Activated CD8-positive, alpha-beta T cell treated with anti-CD3 and anti-CD28 coated beads, Interleukin-2, amount 10 ng/mL, durations not matched to agents 7 days and 5 days (primary cell): ENCODE measurements around the gene DMAC2L. TPM values are rescaled to one million over a fixed set of nuclear protein-coding genes. Genes with fewer than 3 reads are reported as not detected.
"Not testable (repeated sequence)": the region's sequence is repeated elsewhere in the genome, so short reads cannot be mapped to it uniquely, and the experiment has no call there.

Source experiments
- ATAC-seq: fragments of 150-1000 bp; cut with Tn5 transposase; one replicate; pipeline ENCODE4 v1.10.0; 2021; ENCODE audit warnings: moderate library complexity
- CTCF ChIA-PET: fragments of 350-600 bp; sonication (Branson Sonifier 250); formaldehyde crosslinking; loops from one replicate; lab custom pipeline; 2021; ENCODE audit warnings: antibody characterized with exemption; lab: Charles Lee
- POLR2A ChIA-PET: fragments of 350-600 bp; sonication (Branson Sonifier 250); formaldehyde crosslinking; loops from one replicate; lab custom pipeline; 2021; ENCODE audit warnings: antibody characterized with exemption; lab: Charles Lee
- DNase-seq: peaks from one replicate; pipeline ENCODE4 v3.0.0-alpha.2; 2020
- H3K27ac Mint-ChIP-seq: one replicate; pipeline ENCODE4 v1.8.0; 2021; ENCODE audit warnings: mild to moderate bottlenecking, mixed read lengths
- H3K27me3 Mint-ChIP-seq: one replicate; pipeline ENCODE4 v1.8.0; 2021; ENCODE audit warnings: low read depth, mixed read lengths
- H3K36me3 Mint-ChIP-seq: one replicate; pipeline ENCODE4 v1.8.0; 2021; ENCODE audit warnings: low read depth, mixed read lengths
- H3K4me1 Mint-ChIP-seq: one replicate; pipeline ENCODE4 v1.8.0; 2021; ENCODE audit warnings: low read depth, mixed read lengths
- H3K4me3 Mint-ChIP-seq: one replicate; pipeline ENCODE4 v1.8.0; 2021; ENCODE audit warnings: mild to moderate bottlenecking, mixed read lengths
- H3K9me3 Mint-ChIP-seq: one replicate; pipeline ENCODE4 v1.8.0; 2022; ENCODE audit warnings: mixed read lengths; ENCODE audit not compliant: insufficient read depth
- microRNA-seq: library from miRNA; unstranded; fragments of <30 nt; microRNA quantifications from one replicate; pipeline ENCODE4 v1.2.0, GENCODE V29; 2022
- total RNA-seq, 2 experiments: library from RNA; stranded (reverse); gene quantifications; one replicate each; pipeline ENCODE4 v1.2.3, GENCODE V29; 2021

The DMAC2L gene
- total RNA-seq, 2 experiments from 2014 or later, result 14.9 to 18.6 TPM

- Mint-ChIP-seq H3K9me3 (peaks cover 4% of the 10 kb centered on the region), H3K4me3 (peak overlapping the region; percentile 80), H3K27me3 (no peaks in the 10 kb centered on the region), H3K4me1 (peaks cover 38% of the 10 kb centered on the region), H3K36me3 (peaks cover 18% of the 10 kb centered on the region), H3K27ac (peak overlapping the region; percentile 96)
- POLR2A ChIA-PET, result interaction anchor here (0.6 to 3.2 kb wide), 9 partner anchors 11 to 730 kb away, joined by 3 to 25 read pairs (median 3); partner anchors contain the start of genes DMAC2L, L2HGDH and MAP4K5
- CTCF ChIA-PET, result interaction anchor here (0.9 to 6.2 kb wide), 4 partner anchors 20 to 497 kb away, joined by 3 to 29 read pairs (median 3); no protein-coding TSS in a partner anchor
- ATAC-seq, result peak; percentile 92
- peak; percentile 77 for DNase-seq
These were observed 51.6 kb downstream of the DMAC2L start for GRCh38 chr14:50363714-50364111.

- Mint-ChIP-seq H3K27ac (no peak overlapping the region), H3K27me3 (no peaks in the 10 kb centered on the region), H3K4me1 (peaks cover 38% of the 10 kb centered on the region), H3K9me3 (peaks cover 4% of the 10 kb centered on the region), H3K4me3 (no peak overlapping the region), H3K36me3 (peaks cover 14% of the 10 kb centered on the region)
- ATAC-seq, result no peak
- POLR2A ChIA-PET, result interaction anchor here (1.2 to 3.2 kb wide), 3 partner anchors 12 to 167 kb away, joined by 3 to 25 read pairs (median 5); partner anchors contain the start of genes DMAC2L, L2HGDH and MAP4K5
- CTCF ChIA-PET, result interaction anchor here (1.2 to 6.2 kb wide), 3 partner anchors 22 to 47 kb away, joined by 3 to 29 read pairs (median 3); no protein-coding TSS in a partner anchor
- DNase-seq, result no peak
These were observed 52.7 kb downstream of the DMAC2L start for GRCh38 chr14:50364792-50365191.

GRCh38 chr14:50365572-50365971 lies 53.4 kb downstream of the DMAC2L start:
- H3K36me3 Mint-ChIP-seq, result peaks cover 13% of the 10 kb centered on the region
- H3K27ac Mint-ChIP-seq, result peak overlapping the region; percentile 12
- H3K4me1 Mint-ChIP-seq, result peaks cover 38% of the 10 kb centered on the region
- H3K27me3 Mint-ChIP-seq, POLR2A ChIA-PET, ATAC-seq, H3K4me3 Mint-ChIP-seq, H3K9me3 Mint-ChIP-seq, DNase-seq: not testable (repeated sequence)
- CTCF ChIA-PET, result interaction anchor here (1.2 to 6.2 kb wide), 3 partner anchors 23 to 47 kb away, joined by 3 to 29 read pairs (median 3); no protein-coding TSS in a partner anchor

GRCh38 chr14:50366115-50366514 lies 54.0 kb downstream of the DMAC2L start:
- Mint-ChIP-seq H3K4me3 (no peak overlapping the region), H3K27ac (peak overlapping the region; percentile 12), H3K9me3 (peaks cover 4% of the 10 kb centered on the region), H3K27me3 (no peaks in the 10 kb centered on the region), H3K36me3 (peaks cover 8% of the 10 kb centered on the region), H3K4me1 (peaks cover 35% of the 10 kb centered on the region)
- CTCF ChIA-PET, result interaction anchor here (1.2 to 6.2 kb wide), 3 partner anchors 24 to 48 kb away, joined by 3 to 29 read pairs (median 3); no protein-coding TSS in a partner anchor
- no peak for ATAC-seq
- POLR2A ChIA-PET, result no interaction called here
- no peak for DNase-seq

GRCh38 chr14:50366589-50366988 lies 54.5 kb downstream of the DMAC2L start:
- peaks cover 4% of the 10 kb centered on the region for H3K9me3 Mint-ChIP-seq
- ChIA-PET CTCF (interaction anchor here (6.2 kb wide), 1 partner anchor 46 kb away, joined by 29 read pairs; no protein-coding TSS in a partner anchor), POLR2A (no interaction called here)
- H3K4me1 Mint-ChIP-seq, result peaks cover 35% of the 10 kb centered on the region
- peaks cover 8% of the 10 kb centered on the region for H3K36me3 Mint-ChIP-seq
- DNase-seq (no peak), ATAC-seq (no peak)
- no peak overlapping the region for H3K4me3 Mint-ChIP-seq
- H3K27me3 Mint-ChIP-seq, result no peaks in the 10 kb centered on the region
- peak overlapping the region; percentile 71 for H3K27ac Mint-ChIP-seq

- H3K36me3 Mint-ChIP-seq, result no peaks in the 10 kb centered on the region
- ATAC-seq, result no peak
- ChIA-PET CTCF (no interaction called here), POLR2A (no interaction called here)
- H3K27me3 Mint-ChIP-seq, result peaks cover 2% of the 10 kb centered on the region
- H3K4me1 Mint-ChIP-seq, result peaks cover 7% of the 10 kb centered on the region
- H3K4me3 Mint-ChIP-seq, result no peak overlapping the region
- H3K9me3 Mint-ChIP-seq, result no peaks in the 10 kb centered on the region
- H3K27ac Mint-ChIP-seq, result no peak overlapping the region
- no peak for DNase-seq
These were observed 59.4 kb downstream of the DMAC2L start for GRCh38 chr14:50371546-50371945.

- no peaks in the 10 kb centered on the region for H3K36me3 Mint-ChIP-seq
- no peaks in the 10 kb centered on the region for H3K4me1 Mint-ChIP-seq
- ChIA-PET CTCF (interaction anchor here (1.0 kb wide), 1 partner anchor 21 kb away, joined by 3 read pairs; no protein-coding TSS in a partner anchor), POLR2A (interaction anchor here (1.1 kb wide), 1 partner anchor 11 kb away, joined by 4 read pairs; no protein-coding TSS in a partner anchor)
- no peaks in the 10 kb centered on the region for H3K9me3 Mint-ChIP-seq
- no peak for DNase-seq
- H3K27me3 Mint-ChIP-seq, result peaks cover 2% of the 10 kb centered on the region
- H3K27ac Mint-ChIP-seq, result no peak overlapping the region
- no peak for ATAC-seq
- no peak overlapping the region for H3K4me3 Mint-ChIP-seq
These were observed 61.8 kb downstream of the DMAC2L start for GRCh38 chr14:50373959-50374358.

- CTCF ChIA-PET, result no interaction called here
- POLR2A ChIA-PET, result interaction anchor here (1.2 kb wide), 1 partner anchor 12 kb away, joined by 5 read pairs; no protein-coding TSS in a partner anchor
- H3K9me3 Mint-ChIP-seq, result no peaks in the 10 kb centered on the region
- ATAC-seq (no peak), DNase-seq (no peak)
- H3K36me3 Mint-ChIP-seq, result no peaks in the 10 kb centered on the region
- no peak overlapping the region for H3K27ac Mint-ChIP-seq
- no peak overlapping the region for H3K4me3 Mint-ChIP-seq
- peaks cover 2% of the 10 kb centered on the region for H3K27me3 Mint-ChIP-seq
- H3K4me1 Mint-ChIP-seq, result no peaks in the 10 kb centered on the region
These were observed 63.6 kb downstream of the DMAC2L start for GRCh38 chr14:50375760-50376159.

Small RNAs within 50 kb of the gene (microRNA-seq; reads per million reads assigned to microRNA genes)
- gene MIR4504, result 4.6 reads per million

Other genes with a start within 250 kb of the DMAC2L start
- 10 to 100 TPM; 12.4 to 13.0 TPM for gene VCPKMT, start 195.8 kb upstream of the DMAC2L start, total RNA-seq
- 10 to 100 TPM; 18.9 to 20.1 TPM for gene SOS2, start 80.7 kb upstream of the DMAC2L start, total RNA-seq
- gene L2HGDH, start 95 bp upstream of the DMAC2L start, total RNA-seq, result 10 to 100 TPM; 12.7 to 13.6 TPM
- gene CDKL1, start 84.6 kb downstream of the DMAC2L start, total RNA-seq, result 10 to 100 TPM in 1 of 2 experiments, 1 to 10 TPM in 1; 8.1 to 12.0 TPM
- gene MAP4K5, start 220.2 kb downstream of the DMAC2L start, total RNA-seq, result 10 to 100 TPM; 28.3 to 28.6 TPM
- 1 to 10 TPM; 1.4 to 1.5 TPM for gene ATL1, start 247.8 kb downstream of the DMAC2L start, total RNA-seq